Measurements from ENCODE around the gene KRT82. TPM values are rescaled to one million over a fixed set of nuclear protein-coding genes. Genes with fewer than 3 reads are reported as not detected.

The KRT82 gene
- total and polyA plus RNA-seq, 11 donors: not detected

- Histone ChIP-seq H3K9me3 (no peaks in the 10 kb centered on the region), H3K4me1 (no peaks in the 10 kb centered on the region), H3K36me3 (no peaks in the 10 kb centered on the region), H3K27ac (no peak overlapping the region), H3K27me3 (peaks cover 0 to 12% (median 0%) of the 10 kb centered on the region in 9 donors), H3K4me3 (no peak overlapping the region)
- 79 to 88% (median 83%) methylated on average over 11 of the region's 11 CpGs for WGBS, 4 donors
- ATAC-seq (no peak), DNase-seq (no peak)
- intact Hi-C loops (cut with DNase I): no loop called here
- no peak for TF ChIP-seq POLR2A (IDR thresholded peaks at IDR 0.05)
- TF ChIP-seq, protein P1, sequence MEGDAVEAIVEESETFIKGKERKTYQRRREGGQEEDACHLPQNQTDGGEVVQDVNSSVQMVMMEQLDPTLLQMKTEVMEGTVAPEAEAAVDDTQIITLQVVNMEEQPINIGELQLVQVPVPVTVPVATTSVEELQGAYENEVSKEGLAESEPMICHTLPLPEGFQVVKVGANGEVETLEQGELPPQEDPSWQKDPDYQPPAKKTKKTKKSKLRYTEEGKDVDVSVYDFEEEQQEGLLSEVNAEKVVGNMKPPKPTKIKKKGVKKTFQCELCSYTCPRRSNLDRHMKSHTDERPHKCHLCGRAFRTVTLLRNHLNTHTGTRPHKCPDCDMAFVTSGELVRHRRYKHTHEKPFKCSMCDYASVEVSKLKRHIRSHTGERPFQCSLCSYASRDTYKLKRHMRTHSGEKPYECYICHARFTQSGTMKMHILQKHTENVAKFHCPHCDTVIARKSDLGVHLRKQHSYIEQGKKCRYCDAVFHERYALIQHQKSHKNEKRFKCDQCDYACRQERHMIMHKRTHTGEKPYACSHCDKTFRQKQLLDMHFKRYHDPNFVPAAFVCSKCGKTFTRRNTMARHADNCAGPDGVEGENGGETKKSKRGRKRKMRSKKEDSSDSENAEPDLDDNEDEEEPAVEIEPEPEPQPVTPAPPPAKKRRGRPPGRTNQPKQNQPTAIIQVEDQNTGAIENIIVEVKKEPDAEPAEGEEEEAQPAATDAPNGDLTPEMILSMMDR (IDR thresholded peaks at IDR 0.05): peak in 1 of 12 donors; percentile 13
These were observed 43.9 kb downstream of the KRT82 start for GRCh38 chr12:52362118-52362726.

GRCh38 chr12:52361553-52361952, 44.6 kb downstream of the KRT82 start:
- 89 to 92% (median 90%) methylated on average over 1 of the region's 1 CpG for WGBS, 4 donors
- Histone ChIP-seq H3K36me3 (no peaks in the 10 kb centered on the region), H3K27me3 (peaks cover 0 to 18% (median 0%) of the 10 kb centered on the region in 9 donors), H3K4me3 (no peak overlapping the region), H3K9me3 (no peaks in the 10 kb centered on the region), H3K4me1 (no peaks in the 10 kb centered on the region), H3K27ac (no peak overlapping the region)
- DNase-seq (no peak), ATAC-seq (no peak)
- intact Hi-C loops (cut with DNase I): no loop called here
- no peak for TF ChIP-seq POLR2A (IDR thresholded peaks at IDR 0.05)
- TF ChIP-seq, protein P1 (IDR thresholded peaks at IDR 0.05): no peak

DNA sequence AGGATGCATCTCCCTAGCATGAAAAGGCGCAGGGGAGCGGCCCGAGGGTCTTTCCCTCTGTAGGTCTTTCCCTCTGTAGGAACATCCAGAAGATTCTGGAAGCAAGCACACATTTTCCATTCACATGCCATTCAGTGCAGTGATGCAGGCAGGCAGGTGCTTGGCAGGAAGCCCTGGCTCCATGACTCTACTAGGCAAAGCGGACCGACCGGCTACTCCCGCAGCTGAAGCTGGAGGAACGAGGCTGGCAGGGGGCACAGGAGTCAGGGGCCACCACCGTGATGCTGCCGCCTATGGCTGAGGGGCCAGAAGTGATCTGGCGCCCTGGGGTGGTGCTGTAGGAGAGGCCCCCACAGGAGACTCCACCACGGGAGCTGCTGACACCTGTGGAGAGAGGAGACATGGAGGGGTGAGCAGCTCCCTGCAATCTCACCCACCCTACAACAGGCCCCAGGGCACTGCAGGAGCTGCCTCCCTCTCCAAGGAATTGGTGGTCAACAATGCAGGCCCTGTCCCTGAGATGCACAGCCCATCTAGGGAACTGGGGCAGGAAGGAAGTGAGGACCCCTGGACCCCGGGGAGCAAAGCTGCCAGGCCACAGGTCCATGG, 45.4 kb downstream of the KRT82 start:
- Histone ChIP-seq H3K27me3 (peaks cover 0 to 26% (median 3%) of the 10 kb centered on the region in 9 donors), H3K27ac (no peak overlapping the region), H3K4me1 (no peaks in the 10 kb centered on the region), H3K36me3 (no peaks in the 10 kb centered on the region), H3K4me3 (no peak overlapping the region), H3K9me3 (no peaks in the 10 kb centered on the region)
- ATAC-seq: no peak
- TF ChIP-seq, protein P1 (IDR thresholded peaks at IDR 0.05): no peak
- no peak for TF ChIP-seq POLR2A (IDR thresholded peaks at IDR 0.05)
- no peak for DNase-seq
- 80 to 89% (median 84%) methylated on average over 5 to 13 of the region's 13 CpGs for WGBS, 4 donors
- intact Hi-C loops (cut with DNase I): no loop called here

GRCh38 chr12:52360106-52360662, 46.0 kb downstream of the KRT82 start:
- Histone ChIP-seq H3K4me1 (no peaks in the 10 kb centered on the region), H3K27ac (no peak overlapping the region), H3K36me3 (no peaks in the 10 kb centered on the region), H3K9me3 (no peaks in the 10 kb centered on the region), H3K4me3 (no peak overlapping the region), H3K27me3 (peaks cover 0 to 32% (median 3%) of the 10 kb centered on the region in 9 donors)
- intact Hi-C loops (cut with DNase I): no loop called here
- ATAC-seq (no peak), DNase-seq (no peak)
- 81 to 87% (median 83%) methylated on average over 7 of the region's 7 CpGs for WGBS, 4 donors
- TF ChIP-seq POLR2A (IDR thresholded peaks at IDR 0.05): no peak
- TF ChIP-seq, protein P1 (IDR thresholded peaks at IDR 0.05): no peak
